DMS79 (cell line): ENCODE results near the gene DPYSL5.
"Not testable (repeated sequence)": the region's sequence is repeated elsewhere in the genome, so short reads cannot be mapped to it uniquely, and the experiment has no call there.

ENCODE experiments used
- DNase-seq: peaks from one replicate; lab custom pipeline; 2025; lab: John Stamatoyannopoulos, UW

DPYSL5 gene

GRCh38 chr2:26903676-26904075 is 55.7 kb downstream of the DPYSL5 start:
- DNase-seq, result no peak

GRCh38 chr2:26904839-26905238 is 56.9 kb downstream of the DPYSL5 start:
- no peak for DNase-seq

GRCh38 chr2:26905341-26906198 is 57.6 kb downstream of the DPYSL5 start:
- peak; percentile 57 for DNase-seq

- DNase-seq, result no peak
Measured at GRCh38 chr2:26907416-26907815, 59.5 kb downstream of the DPYSL5 start.

GRCh38 chr2:26910176-26910575 is 62.2 kb downstream of the DPYSL5 start:
- no peak for DNase-seq

- DNase-seq, result peak; percentile 73
Measured at GRCh38 chr2:26911911-26912861, 64.3 kb downstream of the DPYSL5 start.

GRCh38 chr2:26913606-26913998 is 65.7 kb downstream of the DPYSL5 start:
- DNase-seq, result no peak

GRCh38 chr2:26913999-26914658 is 66.2 kb downstream of the DPYSL5 start:
- DNase-seq, result no peak

GRCh38 chr2:26914659-26915310 is 66.9 kb downstream of the DPYSL5 start:
- DNase-seq, result no peak

GRCh38 chr2:26915316-26915715 is 67.4 kb downstream of the DPYSL5 start:
- no peak for DNase-seq

GRCh38 chr2:26916128-26916692 is 68.3 kb downstream of the DPYSL5 start:
- DNase-seq, result no peak

- DNase-seq, result no peak
Measured at GRCh38 chr2:26917135-26917836, 69.4 kb downstream of the DPYSL5 start.

GRCh38 chr2:26921323-26921722 is 73.4 kb downstream of the DPYSL5 start:
- no peak for DNase-seq

- DNase-seq, result no peak
Measured at GRCh38 chr2:26922405-26923188, 74.7 kb downstream of the DPYSL5 start.

- DNase-seq, result not testable (repeated sequence)
Measured at GRCh38 chr2:26923189-26923466, 75.2 kb downstream of the DPYSL5 start.

GRCh38 chr2:26924731-26925099 is 76.8 kb downstream of the DPYSL5 start:
- DNase-seq, result no peak

GRCh38 chr2:26925100-26925791 is 77.3 kb downstream of the DPYSL5 start:
- DNase-seq, result no peak

- DNase-seq, result no peak
Measured at GRCh38 chr2:26927221-26927620, 79.3 kb downstream of the DPYSL5 start.

- DNase-seq, result no peak
Measured at GRCh38 chr2:26932974-26933373, 85.0 kb downstream of the DPYSL5 start.
